GM12801 (cell line): Measurements from ENCODE around the gene HSF4.

ENCODE experiments used
- CTCF ChIP-seq: IDR thresholded peaks from one replicate; pipeline ENCODE4 v1.5.1; 2011; ENCODE audit warnings: control low read depth; ENCODE audit not compliant: insufficient read length; ENCODE audit errors: extremely low read depth

HSF4 gene

DNA sequence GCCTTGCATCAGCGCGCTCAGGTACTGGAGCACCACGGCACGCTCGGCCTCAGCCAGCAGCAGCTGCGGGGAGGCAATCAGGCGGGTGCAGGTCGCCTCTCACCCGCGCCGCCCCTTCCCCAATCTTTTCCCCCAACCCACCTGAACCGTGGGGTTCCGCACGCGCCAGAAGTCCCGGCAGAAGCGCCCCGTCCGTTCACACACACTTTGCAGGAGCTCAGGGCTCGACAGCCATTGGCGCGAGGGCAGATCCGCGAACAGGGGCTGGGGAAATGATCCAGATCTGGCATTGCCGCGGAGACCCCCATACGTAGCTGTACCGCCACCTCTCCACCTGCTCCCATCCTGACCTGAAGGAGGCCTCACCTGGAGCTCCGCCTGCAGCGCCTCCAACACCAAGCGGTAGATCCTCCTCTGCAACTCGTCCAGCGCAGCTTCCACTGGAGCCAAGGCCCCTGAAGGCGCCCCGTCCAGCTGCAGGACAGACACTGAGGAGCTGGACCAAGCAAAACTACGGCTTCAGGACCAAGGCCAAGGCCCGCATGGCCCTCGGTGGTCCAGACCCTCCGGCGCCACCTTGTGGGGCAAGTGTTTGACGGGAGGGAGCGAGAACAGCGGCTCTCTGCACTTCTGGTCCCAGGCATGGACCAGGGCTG lies 20.6 kb downstream of the HSF4 start:
- no peak for TF ChIP-seq CTCF

GRCh38 chr16:67185651-67186134 lies 21.1 kb downstream of the HSF4 start:
- no peak for TF ChIP-seq CTCF

- TF ChIP-seq CTCF: no peak
These were observed 22.0 kb downstream of the HSF4 start for GRCh38 chr16:67186550-67186950.

DNA sequence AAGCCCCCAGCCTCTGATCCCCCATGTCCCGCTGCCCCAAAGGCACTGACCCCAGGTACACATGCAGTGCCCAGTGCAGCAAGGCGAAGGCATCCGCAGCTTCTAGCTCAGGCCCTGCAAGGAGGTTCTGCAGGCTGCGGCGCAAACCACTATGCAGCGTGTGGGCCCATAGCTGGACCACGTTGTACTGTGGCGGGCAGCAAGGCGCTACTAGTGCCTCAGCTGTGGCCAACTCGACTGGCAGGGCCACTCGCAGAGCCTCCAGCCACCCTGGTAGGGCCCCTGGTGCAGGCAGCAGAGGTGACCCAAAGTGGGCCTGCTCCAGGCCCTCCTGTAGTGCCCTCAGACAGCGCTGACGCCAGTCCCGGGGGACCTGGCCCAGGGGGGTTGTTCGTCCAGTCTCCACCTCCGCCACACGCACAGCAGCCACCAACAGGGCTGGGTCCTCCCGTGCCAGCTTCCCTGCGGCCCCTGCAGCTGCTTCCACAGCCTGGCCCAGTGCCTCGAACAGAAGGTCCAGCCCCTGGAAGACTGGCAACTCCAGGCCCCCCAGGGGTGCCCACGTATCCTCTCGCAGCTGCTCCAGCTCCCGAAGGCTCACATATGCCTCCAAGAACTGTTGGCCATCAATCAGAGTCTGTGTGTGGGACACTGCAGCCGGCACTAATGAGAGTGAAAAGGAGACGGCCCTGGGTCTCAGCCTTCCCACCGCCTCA lies 22.8 kb downstream of the HSF4 start:
- TF ChIP-seq CTCF: no peak

DNA sequence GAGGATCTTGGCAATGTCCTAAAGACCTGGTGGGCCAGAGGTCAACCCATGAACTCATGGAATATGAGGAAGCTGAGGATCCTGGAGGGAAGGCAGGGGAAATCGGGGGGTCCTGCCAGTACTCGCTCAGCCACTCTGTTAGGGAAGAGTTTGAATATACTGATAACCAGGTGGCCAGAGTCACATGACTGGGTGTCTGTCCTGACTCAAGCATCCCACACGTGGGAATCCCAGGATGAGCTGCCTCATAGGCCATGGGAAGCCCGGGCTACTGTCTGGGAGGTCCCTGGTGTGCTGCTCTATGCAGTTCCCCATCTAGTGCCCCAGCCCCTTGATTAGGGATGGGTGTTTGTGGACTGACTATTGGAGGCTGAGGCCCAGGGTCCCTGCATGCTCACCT lies 23.8 kb downstream of the HSF4 start:
- no peak for TF ChIP-seq CTCF

- TF ChIP-seq CTCF: no peak
These were observed 24.3 kb downstream of the HSF4 start for GRCh38 chr16:67188798-67189197.

DNA sequence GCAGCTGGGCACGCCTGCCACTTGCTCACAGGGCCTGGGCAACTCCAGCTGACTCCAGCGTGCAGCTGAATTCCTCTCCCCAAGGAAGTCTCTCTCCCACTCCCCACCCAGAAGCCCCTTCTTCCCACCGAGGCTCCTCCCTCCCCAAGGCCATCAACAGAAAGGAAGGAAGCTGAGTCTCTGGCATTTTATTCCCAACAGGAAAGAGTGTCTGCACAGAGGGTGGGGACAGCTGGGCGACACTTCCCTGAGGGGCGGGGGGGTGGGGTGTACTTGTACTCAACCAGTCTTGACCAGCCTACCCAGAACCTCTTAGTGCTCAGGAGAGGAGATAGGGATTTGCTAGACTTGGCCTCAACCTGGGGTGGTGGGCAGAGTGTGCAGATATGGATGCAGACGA lies 25.5 kb downstream of the HSF4 start, which contains the start of gene EXOC3L1:
Gene EXOC3L1 (minus strand): TSS at position 96 of the 400 bp plus-strand sequence. CDS start 460 bp downstream, outside the sequence.
- no peak for TF ChIP-seq CTCF
